Thyroid gland (tissue), 4 donors: Measurements from ENCODE around the gene ZNF322. TPM values are rescaled to one million over a fixed set of nuclear protein-coding genes. Genes with fewer than 3 reads are reported as not detected.

Experiments used
- DNase-seq, 2 donors: peaks; one replicate each; pipeline ENCODE4 v3.0.0-alpha.2; 2019
- H3K27ac ChIP-seq, 3 donors: fragments of 200-600 bp; sonication (generic); 1 replicate in 2 of 3; 2 replicates in 1 of 3; pipeline ENCODE4 v1.5.1; 2016 to 2019; ENCODE audit warnings: mild to moderate bottlenecking in 1 of 3, moderate library complexity in 1 of 3
- H3K27me3 ChIP-seq: fragments of 200-600 bp; sonication (generic); one replicate; pipeline ENCODE4 v1.5.1; 2019
- H3K36me3 ChIP-seq, 2 donors: fragments of 200-600 bp; sonication (generic); one replicate each; pipeline ENCODE4 v1.5.1; 2016 to 2019
- H3K4me1 ChIP-seq, 2 donors: fragments of 200-600 bp; sonication (generic); one replicate each; pipeline ENCODE4 v1.5.1; 2017 to 2019
- H3K4me3 ChIP-seq, 3 donors: fragments of 200-600 bp; sonication (generic); replicated peaks in 1 of 3; 1 replicate in 2 of 3; 2 replicates in 1 of 3; pipeline ENCODE4 v1.5.1; 2016; ENCODE audit warnings: mild to moderate bottlenecking in 1 of 3
- H3K9me3 ChIP-seq: fragments of 200-600 bp; sonication (generic); one replicate; pipeline ENCODE4 v1.5.1; 2017
- CTCF ChIP-seq, 6 experiments: fragments of 200-600 bp in 3 of 6; fragments of 450-650 bp in 3 of 6; sonication (generic) in 3 of 6; IDR thresholded peaks; one replicate each; pipeline ENCODE4 v1.5.1; 2016 to 2019; ENCODE audit warnings: antibody characterized with exemption in 6 of 6, mild to moderate bottlenecking in 2 of 6, inconsistent platforms in 1 of 6, moderate library complexity in 1 of 6
- POLR2A ChIP-seq, 2 donors: fragments of 450-650 bp; IDR thresholded peaks; one replicate each; pipeline ENCODE4 v1.6.1; 2017; ENCODE audit warnings: antibody characterized with exemption in 2 of 2, mild to moderate bottlenecking in 2 of 2, moderate library complexity in 1 of 2
- WGBS, 2 donors: methylation state at CpG; one replicate each; pipeline ENCODE4 v1.1.5; 2017; 5-methylcytosine and 5-hydroxymethylcytosine counted together
- intact Hi-C: fragments of 100-400 bp; cut with DNase I; formaldehyde crosslinking; loops from one replicate; pipeline ENCODE4 v1.15.1; 2023
- total RNA-seq, 4 donors: library from RNA; depleted of rRNA; stranded (reverse); fragments of >200 nt; gene quantifications; one replicate each; pipeline ENCODE4 v1.2.3, GENCODE V29; 2016

ZNF322 gene
- total RNA-seq, 4 donors from 2014 or later = 19.3 to 40.4 (median 22.1) TPM

- WGBS, 2 donors = 0 to 1% methylated on average over 5 of the region's 5 CpGs
- intact Hi-C loops = no loop called here
- no peaks in the 10 kb centered on the region for H3K27me3 ChIP-seq
- no peaks in the 10 kb centered on the region for H3K36me3 ChIP-seq
- H3K4me1 ChIP-seq = peaks cover 14 to 15% of the 10 kb centered on the region in 2 donors
- peak overlapping the region; percentile 64 to 83 (median 81) for H3K27ac ChIP-seq
- TF ChIP-seq CTCF (IDR thresholded peaks at IDR 0.05) (peak in 3 of 6 experiments; percentile 2 to 17 (median 17)), POLR2A (IDR thresholded peaks at IDR 0.05) (no peak)
- no peak for DNase-seq
- H3K4me3 ChIP-seq = peak overlapping the region; percentile 11 to 79 (median 44)
- H3K9me3 ChIP-seq = no peaks in the 10 kb centered on the region
Observed at GRCh38 chr6:26660000-26660361, 435 bp upstream of the ZNF322 start.

- Histone ChIP-seq H3K27me3 (no peaks in the 10 kb centered on the region), H3K27ac (no peak overlapping the region), H3K4me1 (peaks cover 14 to 15% of the 10 kb centered on the region in 2 donors), H3K9me3 (no peaks in the 10 kb centered on the region), H3K4me3 (no peak overlapping the region), H3K36me3 (peaks cover 0 to 6% of the 10 kb centered on the region in 2 donors)
- no peak for DNase-seq
- intact Hi-C loops = no loop called here
- WGBS, 2 donors = 94 to 96% methylated on average over 4 of the region's 4 CpGs
- TF ChIP-seq POLR2A (IDR thresholded peaks at IDR 0.05) (no peak), CTCF (IDR thresholded peaks at IDR 0.05) (no peak)
Observed at GRCh38 chr6:26657256-26657655, 2.3 kb downstream of the ZNF322 start.

GRCh38 chr6:26653007-26653406, 6.5 kb downstream of the ZNF322 start:
- no peak for DNase-seq
- intact Hi-C loops = no loop called here
- H3K9me3 ChIP-seq = no peaks in the 10 kb centered on the region
- no peak overlapping the region for H3K4me3 ChIP-seq
- no peaks in the 10 kb centered on the region for H3K27me3 ChIP-seq
- TF ChIP-seq CTCF (IDR thresholded peaks at IDR 0.05) (no peak), POLR2A (IDR thresholded peaks at IDR 0.05) (no peak)
- H3K27ac ChIP-seq = no peak overlapping the region
- peaks cover 5% of the 10 kb centered on the region in 2 donors for H3K4me1 ChIP-seq
- 96% methylated on average over 5 of the region's 5 CpGs for WGBS, 2 donors
- H3K36me3 ChIP-seq = peaks cover 0 to 6% of the 10 kb centered on the region in 2 donors

- intact Hi-C loops = no loop called here
- H3K27me3 ChIP-seq = no peaks in the 10 kb centered on the region
- DNase-seq = no peak
- H3K4me1 ChIP-seq = no peaks in the 10 kb centered on the region
- H3K4me3 ChIP-seq = no peak overlapping the region
- no peak for TF ChIP-seq CTCF (IDR thresholded peaks at IDR 0.05)
- TF ChIP-seq POLR2A (IDR thresholded peaks at IDR 0.05) = no peak
- H3K9me3 ChIP-seq = no peaks in the 10 kb centered on the region
- H3K27ac ChIP-seq = no peak overlapping the region
- H3K36me3 ChIP-seq = peaks cover 0 to 6% of the 10 kb centered on the region in 2 donors
Observed at GRCh38 chr6:26651133-26651781, 8.3 kb downstream of the ZNF322 start.

- Histone ChIP-seq H3K36me3 (peaks cover 16 to 22% of the 10 kb centered on the region in 2 donors), H3K9me3 (no peaks in the 10 kb centered on the region), H3K27me3 (no peaks in the 10 kb centered on the region), H3K27ac (no peak overlapping the region), H3K4me1 (no peaks in the 10 kb centered on the region), H3K4me3 (no peak overlapping the region)
- DNase-seq = no peak
- 96 to 98% methylated on average over 1 of the region's 1 CpG for WGBS, 2 donors
- intact Hi-C loops = no loop called here
- TF ChIP-seq CTCF (IDR thresholded peaks at IDR 0.05) (no peak), POLR2A (IDR thresholded peaks at IDR 0.05) (no peak)
Observed at GRCh38 chr6:26646074-26646473, 13.5 kb downstream of the ZNF322 start.
